ENCODE measurements around the gene MIER3. TPM values are rescaled to one million over a fixed set of nuclear protein-coding genes. Genes with fewer than 3 reads are reported as not detected.
A peak's percentile ranks its signal among the peaks of the same experiment; 100 is the strongest.
"Not testable (repeated sequence)": the region's sequence is repeated elsewhere in the genome, so short reads cannot be mapped to it uniquely, and the experiment has no call there.

The MIER3 gene
- 7.9 and 9.5 TPM in 2 replicates for total RNA-seq (2014; rRNA removed; shearing (Covaris generic))
- 5.6 and 7.4 TPM in 2 replicates for polyA plus RNA-seq (2015; cell fraction: cytosol; rRNA removed)
- polyA plus RNA-seq (2015; cell fraction: nucleus; rRNA removed), result 18.7 and 23.4 TPM in 2 replicates

GRCh38 chr5:56951946-56952691, at the start of gene MIER3:
MIER3 (minus strand) TSS chr5:56952123; CDS start chr5:56952102, 21 bp downstream.
- DNase-seq (ENCODE audit: low read depth), result peak; percentile 49

GRCh38 chr5:56995596-56995995, 43.7 kb upstream of the MIER3 start:
- no peak for DNase-seq (ENCODE audit: low read depth)

- DNase-seq (ENCODE audit: low read depth), result no peak
Observed at GRCh38 chr5:56993241-56993640, 41.3 kb upstream of the MIER3 start.

- DNase-seq (ENCODE audit: low read depth), result no peak
Observed at GRCh38 chr5:56989676-56990075, 37.8 kb upstream of the MIER3 start.

- DNase-seq (ENCODE audit: low read depth), result no peak
Observed at GRCh38 chr5:56988490-56988889, 36.6 kb upstream of the MIER3 start.

GRCh38 chr5:56987171-56987570, 35.2 kb upstream of the MIER3 start:
- DNase-seq (ENCODE audit: low read depth), result no peak

GRCh38 chr5:56986626-56986947, 34.7 kb upstream of the MIER3 start:
- DNase-seq (ENCODE audit: low read depth), result no peak

- no peak for DNase-seq (ENCODE audit: low read depth)
Observed at GRCh38 chr5:56985936-56986625, 34.2 kb upstream of the MIER3 start.

GRCh38 chr5:56984445-56984844, 32.5 kb upstream of the MIER3 start:
- no peak for DNase-seq (ENCODE audit: low read depth)

- no peak for DNase-seq (ENCODE audit: low read depth)
Observed at GRCh38 chr5:56983593-56984361, 31.9 kb upstream of the MIER3 start.

- no peak for DNase-seq (ENCODE audit: low read depth)
Observed at GRCh38 chr5:56981548-56982315, 29.8 kb upstream of the MIER3 start.

GRCh38 chr5:56979968-56980367, 28.0 kb upstream of the MIER3 start:
- no peak for DNase-seq (ENCODE audit: low read depth)

GRCh38 chr5:56979526-56979925, 27.6 kb upstream of the MIER3 start:
- not testable (repeated sequence) for DNase-seq (ENCODE audit: low read depth)

- DNase-seq (ENCODE audit: low read depth), result no peak
Observed at GRCh38 chr5:56977822-56978221, 25.9 kb upstream of the MIER3 start.

- DNase-seq (ENCODE audit: low read depth), result no peak
Observed at GRCh38 chr5:56977021-56977420, 25.1 kb upstream of the MIER3 start.

- DNase-seq (ENCODE audit: low read depth), result no peak
Observed at GRCh38 chr5:56974241-56974640, 22.3 kb upstream of the MIER3 start.

- DNase-seq (ENCODE audit: low read depth), result no peak
Observed at GRCh38 chr5:56973473-56973872, 21.6 kb upstream of the MIER3 start.

- no peak for DNase-seq (ENCODE audit: low read depth)
Observed at GRCh38 chr5:56971275-56971674, 19.4 kb upstream of the MIER3 start.

- no peak for DNase-seq (ENCODE audit: low read depth)
Observed at GRCh38 chr5:56964173-56964572, 12.2 kb upstream of the MIER3 start.

- no peak for DNase-seq (ENCODE audit: low read depth)
Observed at GRCh38 chr5:56963246-56963645, 11.3 kb upstream of the MIER3 start.

- DNase-seq (ENCODE audit: low read depth), result no peak
Observed at GRCh38 chr5:56962286-56962685, 10.4 kb upstream of the MIER3 start.

Measured in HT1080 (cell line).